Measurements from ENCODE around the gene RAB8B. TPM values are rescaled to one million over a fixed set of nuclear protein-coding genes. Genes with fewer than 3 reads are reported as not detected.

The RAB8B gene
- total RNA-seq, 1 donor from 2014 or later: 46.8 TPM

GRCh38 chr15:63261311-63261710 lies 71.9 kb downstream of the RAB8B start:
- DNase-seq (ENCODE audit: low spot score): no peak

- no peak for DNase-seq (ENCODE audit: low spot score)
Measured at GRCh38 chr15:63263519-63263918, 74.1 kb downstream of the RAB8B start.

- DNase-seq (ENCODE audit: low spot score): no peak
Measured at GRCh38 chr15:63264688-63265293, 75.4 kb downstream of the RAB8B start.

- DNase-seq (ENCODE audit: low spot score): no peak
Measured at GRCh38 chr15:63274427-63274826, 85.0 kb downstream of the RAB8B start.

GRCh38 chr15:63276342-63277037 lies 87.1 kb downstream of the RAB8B start:
- no peak for DNase-seq (ENCODE audit: low spot score)

GRCh38 chr15:63277038-63277892 lies 87.9 kb downstream of the RAB8B start, which contains the start of gene APH1B:
Gene APH1B, plus strand, starts transcription at chr15:63277605. Its CDS starts 19 bp downstream, at chr15:63277624.
- peak; percentile 93 for DNase-seq (ENCODE audit: low spot score)

GRCh38 chr15:63277893-63278456 lies 88.6 kb downstream of the RAB8B start:
- no peak for DNase-seq (ENCODE audit: low spot score)

GRCh38 chr15:63283126-63283525 lies 93.7 kb downstream of the RAB8B start:
- no peak for DNase-seq (ENCODE audit: low spot score)

- DNase-seq (ENCODE audit: low spot score): no peak
Measured at GRCh38 chr15:63284335-63284734, 94.9 kb downstream of the RAB8B start.

- no peak for DNase-seq (ENCODE audit: low spot score)
Measured at GRCh38 chr15:63287109-63287508, 97.7 kb downstream of the RAB8B start.

- no peak for DNase-seq (ENCODE audit: low spot score)
Measured at GRCh38 chr15:63288342-63288741, 98.9 kb downstream of the RAB8B start.

GRCh38 chr15:63288778-63289378 lies 99.5 kb downstream of the RAB8B start:
- no peak for DNase-seq (ENCODE audit: low spot score)

GRCh38 chr15:63291507-63291906 lies 102.1 kb downstream of the RAB8B start:
- no peak for DNase-seq (ENCODE audit: low spot score)

- DNase-seq (ENCODE audit: low spot score): no peak
Measured at GRCh38 chr15:63292241-63292640, 102.8 kb downstream of the RAB8B start.

GRCh38 chr15:63292771-63293170 lies 103.4 kb downstream of the RAB8B start:
- no peak for DNase-seq (ENCODE audit: low spot score)

- DNase-seq (ENCODE audit: low spot score): no peak
Measured at GRCh38 chr15:63294359-63294758, 105.0 kb downstream of the RAB8B start.

- no peak for DNase-seq (ENCODE audit: low spot score)
Measured at GRCh38 chr15:63295341-63295740, 105.9 kb downstream of the RAB8B start.

- no peak for DNase-seq (ENCODE audit: low spot score)
Measured at GRCh38 chr15:63296195-63296594, 106.8 kb downstream of the RAB8B start.

GRCh38 chr15:63299943-63300575 lies 110.7 kb downstream of the RAB8B start:
- DNase-seq (ENCODE audit: low spot score): no peak

GRCh38 chr15:63301088-63301487 lies 111.7 kb downstream of the RAB8B start:
- DNase-seq (ENCODE audit: low spot score): no peak

GRCh38 chr15:63305260-63305659 lies 115.9 kb downstream of the RAB8B start:
- DNase-seq (ENCODE audit: low spot score): no peak
